Keratinocyte (primary cell): ENCODE data around the gene ITGA2.

ENCODE experiments used
- CTCF ChIP-seq, 3 experiments: IDR thresholded peaks in 1 of 3; conservative IDR thresholded peaks in 1 of 3; optimal IDR thresholded peaks in 1 of 3; 2 replicates in 2 of 3; 3 replicates in 1 of 3; pipeline versions ENCODE3 to v1.5.1; 2011; ENCODE audit warnings: low read length in 3 of 3, mild to moderate bottlenecking in 3 of 3, moderate library complexity in 2 of 3, control low read depth in 1 of 3, inconsistent platforms in 1 of 3; ENCODE audit not compliant: insufficient read depth in 2 of 3; ENCODE audit errors: extremely low read depth in 1 of 3
- EZH2 ChIP-seq: IDR thresholded peaks from one replicate; pipeline ENCODE4 v1.6.1; 2012; ENCODE audit warnings: inconsistent platforms, mild to moderate bottlenecking, low read length, moderate library complexity

GRCh38 chr5:52989025-52989780 is at the start of gene ITGA2:
- peak in 1 of 3 experiments; percentile 5 for TF ChIP-seq CTCF (optimal IDR thresholded peaks at IDR 0.05 in 1 of 3, IDR thresholded peaks at IDR 0.05 in 1 of 3, conservative IDR thresholded peaks at IDR 0.05 in 1 of 3; ENCODE audit: extremely low read depth in 1 of 3, insufficient read depth in 2 of 3, low read length in 3 of 3)
- TF ChIP-seq EZH2: no peak
